HG02798 (cell line): ENCODE data around the gene PPFIA3.

Experiments
- ATAC-seq: cut with Tn5 transposase; IDR thresholded peaks from one replicate; pipeline ENCODE4 v1.9.1; 2021; ENCODE audit warnings: mild to moderate bottlenecking; ENCODE audit not compliant: unreplicated experiment, poor library complexity

PPFIA3 gene

DNA sequence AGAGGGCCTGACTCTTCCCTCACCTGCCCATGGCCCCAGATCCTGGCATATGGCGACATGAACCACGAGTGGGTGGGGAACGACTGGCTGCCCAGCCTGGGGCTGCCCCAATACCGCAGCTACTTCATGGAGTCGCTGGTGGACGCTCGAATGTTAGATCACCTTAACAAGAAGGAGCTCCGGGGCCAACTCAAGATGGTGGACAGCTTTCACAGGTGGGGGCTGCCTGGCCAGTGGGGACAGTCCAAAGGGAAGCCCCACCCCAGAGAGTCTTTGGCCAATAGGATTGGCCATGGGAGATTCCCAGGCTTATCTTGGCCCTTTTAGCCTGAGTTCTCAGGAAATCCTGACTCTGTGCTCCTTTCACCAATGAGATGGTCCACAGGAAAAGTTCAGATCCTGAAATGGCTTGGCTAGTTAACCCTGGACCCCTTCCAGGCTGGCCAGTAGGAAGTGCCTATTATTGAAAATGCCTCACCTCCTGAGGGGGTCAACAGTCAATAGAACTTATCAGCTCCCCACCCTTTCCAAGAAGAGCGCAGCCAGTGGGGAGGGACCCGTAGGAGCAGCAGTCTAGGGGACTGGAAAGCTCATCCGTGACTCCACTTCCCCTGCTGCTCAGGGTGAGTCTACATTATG, 28.8 kb downstream of the PPFIA3 start:
- no peak for ATAC-seq

DNA sequence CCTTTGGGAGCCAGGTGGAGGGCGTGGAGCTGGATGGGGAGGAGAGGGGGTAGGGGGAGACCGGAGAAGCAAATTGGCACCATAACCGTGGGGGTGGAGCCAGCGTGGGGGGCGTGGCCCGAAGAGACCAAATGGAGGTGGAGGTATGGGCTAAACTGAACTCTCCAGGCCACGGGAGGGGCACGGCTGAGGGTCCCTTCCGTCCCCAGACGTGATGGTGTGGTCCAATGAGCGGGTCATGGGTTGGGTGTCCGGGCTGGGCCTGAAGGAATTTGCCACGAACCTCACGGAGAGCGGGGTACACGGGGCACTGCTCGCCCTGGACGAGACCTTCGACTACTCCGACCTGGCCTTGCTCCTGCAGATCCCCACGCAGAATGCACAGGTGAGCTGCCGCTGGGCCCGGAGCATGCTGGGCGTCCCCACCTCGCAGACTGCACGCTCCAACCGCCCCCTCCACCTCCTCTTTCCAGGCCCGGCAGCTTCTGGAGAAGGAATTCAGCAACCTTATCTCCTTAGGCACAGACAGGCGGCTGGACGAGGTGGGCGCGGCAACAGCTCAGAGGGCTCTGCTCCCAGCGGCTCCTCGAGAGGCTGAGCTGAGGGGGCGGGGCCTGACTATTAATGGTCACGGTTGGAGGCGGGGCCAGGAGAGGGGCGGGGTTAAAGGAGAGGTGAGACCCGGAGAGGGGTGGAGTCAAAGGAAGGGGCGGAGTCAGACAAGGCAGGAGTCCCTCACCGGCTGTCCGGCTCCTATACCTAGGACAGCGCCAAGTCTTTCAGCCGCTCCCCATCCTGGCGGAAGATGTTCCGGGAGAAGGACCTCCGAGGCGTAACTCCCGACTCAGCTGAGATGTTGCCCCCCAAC, 29.7 kb downstream of the PPFIA3 start:
- ATAC-seq: no peak

DNA sequence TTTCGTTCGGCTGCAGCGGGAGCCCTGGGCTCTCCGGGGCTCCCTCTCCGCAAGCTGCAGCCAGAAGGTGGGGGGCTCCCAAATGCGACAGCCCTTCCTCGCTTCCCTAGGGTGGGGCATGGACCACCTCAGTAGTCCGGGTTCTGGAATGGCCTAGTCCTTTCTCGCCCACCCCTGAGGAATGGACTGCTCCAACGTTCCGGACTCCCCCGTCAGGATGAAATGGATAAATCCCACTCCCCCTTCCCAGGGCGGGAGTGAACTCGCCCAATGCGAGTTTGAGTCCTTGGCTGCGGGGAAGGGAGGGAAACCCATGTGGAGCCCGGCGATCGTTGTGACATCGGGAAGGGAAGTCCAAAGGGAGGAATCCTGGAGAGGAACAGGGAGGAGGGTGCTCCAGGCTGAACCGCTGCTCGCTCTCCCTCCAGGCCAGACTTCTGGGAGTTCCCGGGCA, 30.3 kb downstream of the PPFIA3 start:
- ATAC-seq: no peak

DNA sequence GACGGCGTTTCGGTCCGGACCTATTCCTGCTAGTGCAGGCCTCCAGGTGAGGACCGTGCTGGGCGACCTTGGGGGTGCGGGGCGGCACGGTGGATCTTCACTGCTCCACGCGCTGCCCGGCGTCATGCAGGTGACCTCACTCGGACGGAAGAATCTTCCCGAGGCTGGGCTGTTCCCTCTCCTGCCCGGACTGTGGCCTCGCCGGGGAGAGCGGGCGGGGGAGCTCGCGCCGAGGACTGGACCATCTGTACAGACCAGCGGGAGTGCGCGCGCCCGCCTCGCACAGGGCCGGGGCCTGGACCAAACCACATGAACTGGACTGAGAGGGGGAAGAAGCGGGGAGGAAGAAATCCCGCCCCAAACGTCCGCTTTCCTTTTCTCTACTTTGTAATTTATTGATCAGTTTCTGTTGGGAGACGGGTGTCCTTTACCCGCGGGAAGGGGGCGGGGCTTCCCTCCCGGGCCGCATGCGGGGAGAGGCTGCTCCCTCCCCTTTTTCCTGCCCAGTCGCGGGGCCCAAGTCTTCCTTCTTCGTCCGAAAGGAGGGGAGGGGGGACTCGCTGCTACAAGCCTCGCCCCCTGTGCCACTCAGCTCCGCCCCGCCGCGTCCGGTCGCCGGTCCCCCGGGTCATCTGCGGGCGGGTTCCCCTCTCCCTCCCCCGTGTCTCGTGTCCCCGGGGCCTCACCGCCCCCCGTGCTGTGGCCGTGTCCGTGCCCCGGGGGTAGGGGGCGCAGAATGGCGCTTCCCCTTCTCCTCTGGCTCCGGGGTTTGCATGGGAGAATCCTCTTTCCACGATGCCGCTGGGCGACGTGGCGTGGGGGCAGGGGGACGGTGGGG, 31.0 kb downstream of the PPFIA3 start:
- no peak for ATAC-seq

DNA sequence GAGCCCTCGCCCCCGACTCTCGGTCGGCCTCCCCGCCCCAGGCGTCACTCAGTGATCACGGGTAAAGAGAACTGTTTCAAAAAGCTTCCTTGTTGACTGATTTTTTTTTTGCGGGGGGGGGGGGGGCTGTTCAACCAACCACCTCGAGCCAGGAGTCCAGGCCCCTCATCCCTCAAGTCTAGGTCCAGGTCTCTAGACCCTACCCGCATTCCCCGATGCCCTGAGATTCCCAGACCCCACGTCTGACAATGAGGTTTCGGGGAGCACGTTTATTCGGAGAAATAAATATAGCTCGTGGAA, 31.6 kb downstream of the PPFIA3 start:
- no peak for ATAC-seq

DNA sequence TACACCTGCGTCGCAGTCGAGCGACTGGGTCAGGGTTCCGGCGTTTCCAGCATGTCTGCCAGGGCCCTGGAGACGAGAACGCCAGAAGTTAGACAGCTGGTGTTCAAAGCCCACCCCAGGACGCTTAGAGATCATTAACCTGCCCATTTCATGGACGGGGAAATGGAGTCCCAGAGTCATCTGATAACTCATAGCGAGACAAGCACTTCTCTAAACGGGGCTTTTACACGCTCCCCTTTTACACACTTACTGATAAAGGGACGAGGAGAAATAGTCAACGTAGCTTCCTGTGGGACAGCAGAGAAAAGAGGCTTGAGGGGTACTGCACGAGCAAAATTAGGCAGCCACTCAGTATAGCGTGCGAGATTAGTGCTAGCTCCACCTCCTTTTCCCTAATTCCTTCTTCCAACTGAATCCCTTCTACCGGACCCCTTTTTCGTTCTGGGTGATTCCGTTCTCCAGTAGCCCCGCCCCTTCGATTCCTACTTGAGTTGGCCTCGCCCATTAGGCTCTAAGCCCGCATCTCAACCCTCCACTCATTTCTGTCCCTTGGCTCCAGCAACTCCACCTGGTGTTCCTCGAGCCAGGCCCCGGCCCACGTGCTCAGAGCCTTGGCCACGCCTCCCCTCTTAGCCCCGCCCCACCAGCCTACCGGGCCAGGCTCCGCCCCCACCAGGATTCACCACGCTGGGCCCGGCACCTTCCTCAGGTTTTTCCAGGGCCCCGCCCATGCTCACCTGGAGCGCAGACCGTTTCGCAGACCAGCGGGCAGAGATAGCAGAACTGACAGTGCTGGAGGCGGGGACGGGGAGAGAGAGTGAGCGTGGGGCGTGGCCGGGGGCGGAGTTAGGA, 32.1 kb downstream of the PPFIA3 start:
- ATAC-seq: no peak

DNA sequence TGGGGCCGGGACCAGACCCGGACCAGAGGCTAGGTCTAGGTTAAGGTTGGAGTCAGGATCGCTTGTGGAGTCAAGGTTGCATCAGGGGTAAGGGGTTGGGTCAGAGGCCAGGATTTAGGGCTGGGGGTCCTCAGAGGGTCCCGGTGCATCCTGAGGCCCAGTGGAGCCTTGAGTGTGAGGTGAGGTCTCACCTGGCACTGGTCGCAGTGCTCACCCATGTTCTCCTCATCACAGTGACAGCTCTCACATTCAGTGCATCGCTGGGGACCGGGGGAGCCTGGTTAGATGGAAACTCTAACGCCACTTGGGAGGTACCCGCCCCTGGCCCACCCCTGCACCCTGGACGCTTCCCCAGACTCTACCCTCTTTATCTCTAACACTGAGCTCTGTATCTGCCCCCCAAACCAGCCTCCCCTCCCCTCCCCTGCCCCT, 32.8 kb downstream of the PPFIA3 start:
- no peak for ATAC-seq

DNA sequence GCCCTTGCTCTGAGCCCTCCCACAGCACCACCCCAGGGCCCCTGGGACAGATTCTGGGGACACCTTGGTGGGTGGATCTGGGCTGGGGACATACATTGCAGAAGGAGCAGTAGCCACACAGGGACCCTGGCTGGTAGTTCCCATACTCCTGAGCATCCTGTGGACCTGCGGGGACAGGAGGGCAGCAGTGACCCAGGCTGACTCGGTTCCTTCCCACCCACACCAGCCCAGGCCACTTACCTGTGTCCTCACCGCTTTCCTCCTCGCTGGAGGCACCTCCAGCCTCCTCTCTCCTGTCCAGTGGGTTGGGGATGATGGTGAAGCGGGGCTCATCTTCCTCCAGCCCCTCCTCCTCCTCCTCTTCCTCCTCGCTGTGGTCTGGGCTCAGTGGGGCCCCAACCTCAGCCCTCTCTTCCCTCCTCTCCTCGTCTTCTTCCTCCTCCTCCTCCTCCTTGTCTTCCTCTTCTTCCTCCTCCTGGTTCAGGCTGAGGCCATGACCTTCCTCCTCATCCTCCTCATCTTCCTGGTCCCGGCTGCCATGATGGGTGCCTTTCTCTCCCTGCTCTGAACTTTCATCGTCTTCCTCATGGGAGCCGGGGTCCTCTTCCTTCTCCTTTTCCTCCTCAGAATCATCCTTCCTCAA, 33.9 kb downstream of the PPFIA3 start:
- no peak for ATAC-seq

DNA sequence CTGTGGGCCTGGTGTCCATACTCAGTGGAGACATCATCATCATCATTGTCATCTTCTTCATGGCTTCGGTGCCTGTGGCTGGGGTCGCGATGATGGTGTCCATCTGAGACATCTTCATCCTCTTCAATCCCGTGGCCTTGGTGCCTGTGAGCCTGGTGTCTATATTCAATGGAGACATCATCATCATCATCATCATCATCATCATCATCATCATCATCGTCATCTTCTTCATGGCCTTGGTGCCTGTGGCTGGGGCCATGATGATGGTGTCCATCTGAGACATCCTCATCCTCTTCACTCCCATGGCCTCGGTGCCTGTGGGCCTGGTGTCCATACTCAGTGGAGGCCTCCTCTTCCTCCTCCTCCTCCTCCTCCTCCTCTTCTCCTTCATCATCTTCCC, 34.9 kb downstream of the PPFIA3 start:
- no peak for ATAC-seq

DNA sequence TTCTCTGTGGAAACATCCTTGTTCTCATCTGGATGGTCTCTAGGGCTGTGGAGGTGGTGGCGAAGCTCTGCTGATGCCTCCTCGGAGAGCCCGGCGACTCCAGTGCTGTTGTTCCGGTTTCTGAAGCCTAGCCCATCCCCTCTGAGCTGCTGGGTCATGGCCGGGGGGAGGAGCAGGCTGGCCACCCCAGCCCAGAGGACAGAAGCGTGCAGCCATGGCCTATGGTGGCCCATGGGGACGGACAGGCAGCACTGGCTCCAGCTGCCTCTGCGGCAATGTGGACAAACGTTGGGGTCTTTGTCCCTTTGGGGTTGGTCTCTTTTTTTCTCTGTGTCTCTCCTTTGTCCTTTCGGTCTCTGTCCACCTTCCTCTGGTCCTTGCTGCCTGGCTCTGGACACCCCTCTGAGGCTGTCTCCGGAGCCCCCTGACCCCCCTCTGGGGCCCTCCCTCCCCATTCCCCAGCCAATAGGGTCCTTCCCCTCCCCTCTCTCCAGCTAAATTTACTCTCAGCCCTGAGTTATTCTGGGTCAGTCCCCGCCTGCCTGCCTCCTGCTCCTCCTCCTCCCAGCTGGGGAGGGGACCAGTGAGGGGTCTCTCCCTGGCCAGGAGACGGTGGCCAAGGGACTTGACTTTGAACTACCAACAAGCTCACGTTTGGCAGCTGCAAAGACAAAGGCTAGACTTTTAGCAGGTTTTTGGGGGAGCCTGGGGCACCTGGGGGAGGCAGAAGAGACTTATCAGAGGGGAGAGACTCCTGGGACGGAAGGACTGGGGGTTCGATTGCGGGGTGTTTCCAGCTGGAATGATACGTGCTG, 35.9 kb downstream of the PPFIA3 start, which contains the start of gene HRC:
Gene HRC, minus strand, starts transcription at position 392 of the 815 bp plus-strand sequence. Its CDS starts 159 bp downstream, at position 233.
- ATAC-seq: no peak

DNA sequence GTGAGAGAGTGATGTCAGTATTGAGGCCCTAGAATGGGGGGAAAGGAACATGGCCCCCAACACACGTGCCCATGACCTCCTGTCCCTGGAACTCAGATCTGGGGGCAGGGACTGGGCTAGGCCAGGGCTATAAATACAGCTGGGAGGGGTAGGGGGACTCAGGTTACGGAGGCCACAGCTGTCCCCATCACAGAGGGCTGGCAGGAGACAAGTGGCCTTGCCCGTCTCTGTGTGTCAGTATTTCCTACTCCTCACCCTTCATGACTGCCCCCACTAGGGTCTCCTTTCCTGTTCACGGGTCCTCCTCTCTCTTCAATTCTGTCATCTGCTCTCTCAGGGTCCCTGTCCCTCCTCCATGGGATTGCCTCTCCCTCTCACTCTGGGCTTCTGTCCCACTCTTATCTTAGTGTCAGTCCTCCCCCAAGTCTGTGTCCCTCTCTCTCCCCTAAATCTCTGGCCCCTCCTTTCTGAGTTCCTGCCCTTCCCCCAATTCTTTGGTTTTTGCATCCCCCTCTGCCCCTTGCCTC, 36.5 kb downstream of the PPFIA3 start:
- ATAC-seq: no peak

DNA sequence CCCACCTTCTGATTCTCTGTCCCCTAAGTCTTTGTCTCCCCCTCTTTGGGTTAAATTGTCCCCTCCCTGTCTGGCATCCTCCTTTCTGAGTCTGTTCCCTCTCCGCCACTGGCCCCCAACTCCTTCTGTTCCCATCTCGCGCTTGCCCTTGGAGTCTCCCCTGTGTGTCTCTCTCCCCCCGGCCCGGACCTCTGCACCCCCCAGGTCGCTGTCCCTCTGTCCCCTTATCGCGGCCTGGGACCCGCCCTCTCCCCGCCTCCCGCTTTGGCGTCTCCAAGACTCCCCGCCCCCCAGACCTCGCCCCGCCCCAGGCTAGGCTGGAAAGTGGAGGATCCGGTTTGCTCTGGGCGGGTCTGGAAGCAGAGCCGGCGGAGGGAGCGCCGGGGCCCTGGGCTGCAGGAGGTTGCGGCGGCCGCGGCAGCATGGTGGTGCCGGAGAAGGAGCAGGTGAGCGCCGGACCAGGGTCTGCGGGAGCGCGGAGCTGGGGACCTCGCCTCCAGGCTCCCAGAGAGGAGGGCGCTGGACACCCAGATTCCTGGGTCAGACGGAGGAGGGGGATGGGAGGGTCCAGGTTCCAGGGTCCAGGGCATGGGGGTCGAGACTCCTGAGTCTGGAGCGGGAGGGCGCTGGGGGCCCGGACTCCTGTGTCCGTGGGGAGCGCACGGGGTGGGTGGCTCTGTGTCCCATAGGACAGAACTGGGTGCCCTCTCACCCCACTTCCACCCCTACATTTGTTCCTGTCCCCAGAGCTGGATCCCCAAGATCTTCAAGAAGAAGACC, 38.3 kb downstream of the PPFIA3 start, which contains the start of gene TRPM4:
Gene TRPM4, plus strand, starts transcription at position 348 of the 780 bp plus-strand sequence. Its CDS starts 75 bp downstream, at position 423.
- no peak for ATAC-seq

DNA sequence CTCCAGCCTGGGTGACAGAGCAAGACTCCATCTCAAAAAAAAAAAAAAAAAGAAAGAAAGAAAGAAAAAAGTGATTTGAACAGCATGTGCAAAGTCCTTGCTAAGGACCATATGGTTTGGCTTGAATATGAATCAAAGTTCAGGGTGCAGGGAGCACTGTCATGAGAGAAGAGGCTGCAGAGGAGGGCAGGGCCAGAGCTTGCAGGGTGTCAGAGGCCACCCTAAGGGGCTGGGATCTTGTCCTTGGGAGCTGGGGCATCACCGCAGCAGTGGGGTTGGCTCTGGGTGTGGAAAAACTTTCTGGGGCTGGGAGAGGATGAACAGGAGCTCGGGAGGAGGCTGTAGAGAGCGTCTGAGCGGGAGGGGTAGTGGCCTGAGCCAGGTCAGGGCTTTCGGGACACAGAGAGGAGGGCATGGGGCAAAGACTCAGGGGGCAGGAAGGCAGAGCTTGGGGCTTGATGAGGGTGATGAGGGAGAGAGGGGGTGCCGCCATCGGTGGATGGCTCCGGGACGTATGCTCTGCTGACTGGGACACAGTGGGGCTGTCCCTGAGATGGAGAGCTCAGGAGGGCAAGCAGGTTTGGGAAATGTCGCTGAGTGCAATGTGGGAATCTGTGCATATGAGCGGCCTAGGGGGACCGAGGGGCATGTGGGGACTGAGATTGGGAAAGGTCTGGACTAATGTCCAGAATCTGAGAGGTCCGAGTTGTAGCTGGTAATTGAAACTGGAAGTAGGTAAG, 41.3 kb downstream of the PPFIA3 start:
- no peak for ATAC-seq

DNA sequence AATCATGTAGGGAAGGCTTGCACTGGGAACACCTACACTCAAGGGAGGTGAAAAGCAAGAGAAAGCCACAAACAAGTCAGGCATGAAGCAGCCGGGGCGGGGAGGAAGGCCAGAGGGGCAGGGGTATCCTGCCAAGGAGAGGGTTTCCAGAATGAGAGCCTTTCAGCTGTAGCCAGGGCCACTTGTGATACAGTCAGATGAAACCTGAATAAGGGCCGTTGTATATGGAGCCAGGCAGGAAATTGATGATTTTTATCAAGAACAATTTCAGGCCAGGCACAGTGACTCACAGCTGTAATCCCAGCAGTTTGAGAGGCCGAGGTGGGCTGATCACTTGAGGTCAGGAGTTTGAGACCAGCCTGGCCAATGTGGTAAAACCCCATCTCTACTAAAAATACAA, 42.6 kb downstream of the PPFIA3 start:
- ATAC-seq: no peak

DNA sequence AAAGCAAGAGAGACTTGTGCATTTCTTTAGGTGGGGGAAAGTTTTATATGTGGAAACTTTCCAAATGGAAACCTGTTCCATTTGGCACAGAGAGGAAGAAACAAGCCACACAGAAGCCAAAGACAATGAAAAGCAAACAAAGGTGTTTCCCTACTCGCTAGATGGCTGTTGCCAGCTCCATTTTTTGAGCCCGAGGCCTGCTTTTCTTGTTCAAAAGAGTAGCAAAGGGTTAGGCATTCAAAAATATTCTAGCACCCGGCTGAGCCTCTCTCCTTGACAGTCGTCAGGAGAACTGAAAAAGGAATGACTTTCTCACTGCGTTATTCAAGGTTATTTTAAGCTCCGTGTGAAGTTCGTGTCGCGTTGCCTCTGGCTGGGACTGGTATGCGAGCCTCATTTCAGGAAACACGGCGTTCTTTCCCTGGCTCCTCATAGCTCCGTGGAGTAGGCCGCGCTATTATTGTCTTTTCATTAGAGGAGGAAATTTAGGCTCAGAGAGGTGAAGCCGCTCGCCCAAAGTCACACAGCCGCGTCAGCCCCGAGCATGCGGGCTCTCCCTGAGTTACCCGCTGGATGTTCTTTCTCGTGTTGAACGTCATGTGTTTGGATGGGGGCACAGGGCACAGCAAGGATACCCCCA, 45.9 kb downstream of the PPFIA3 start:
- ATAC-seq: no peak

DNA sequence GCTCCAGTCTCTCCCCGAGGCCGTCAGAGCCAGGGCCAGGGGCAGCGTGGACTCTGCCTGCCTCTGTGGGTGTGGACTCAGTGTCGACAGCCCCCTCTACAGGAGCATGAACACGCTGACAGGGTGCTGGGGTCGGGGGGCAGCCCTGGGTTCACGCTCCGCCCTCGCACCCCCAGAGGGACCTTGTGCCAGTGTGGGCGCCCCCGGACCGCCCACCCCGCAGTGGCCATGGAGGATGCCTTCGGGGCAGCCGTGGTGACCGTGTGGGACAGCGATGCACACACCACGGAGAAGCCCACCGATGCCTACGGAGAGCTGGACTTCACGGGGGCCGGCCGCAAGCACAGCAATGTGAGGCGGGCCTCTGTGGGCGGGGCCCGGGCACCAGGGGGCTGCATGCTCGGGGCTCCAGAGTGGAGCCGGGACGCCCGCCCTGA, 46.5 kb downstream of the PPFIA3 start:
- no peak for ATAC-seq
